ENCODE data around the gene FAM174C. TPM values are rescaled to one million over a fixed set of nuclear protein-coding genes. Genes with fewer than 3 reads are reported as not detected.
"Not testable (repeated sequence)": the region's sequence is repeated elsewhere in the genome, so short reads cannot be mapped to it uniquely, and the experiment has no call there.

FAM174C gene
- total and polyA plus RNA-seq, 4 donors, result 21.9 to 68.8 (median 33.5) TPM

GRCh38 chr19:1241417-1242095 lies 33.8 kb upstream of the FAM174C start, which contains the start of gene ATP5F1D:
TSS of gene ATP5F1D (plus strand) at chr19:1241751. CDS start at chr19:1241851, 100 bp downstream.
- Histone ChIP-seq H3K4me3 (ENCODE audit: low read length in 2 of 2) (peak within 1 kb of the TSS; percentile 56 to 82), H3K4me1 (ENCODE audit: control insufficient read depth in 1 of 2, insufficient read depth in 2 of 2, low read length in 2 of 2) (no peaks in the 10 kb centered on the region), H3K36me3 (ENCODE audit: control insufficient read depth in 1 of 2, insufficient read depth in 2 of 2, low read length in 1 of 2) (no peaks in the 10 kb centered on the region), H3K27me3 (ENCODE audit: control insufficient read depth in 1 of 2, insufficient read depth in 2 of 2, low read length in 1 of 2) (no peaks in the 10 kb centered on the region), H3K9me3 (ENCODE audit: control insufficient read depth, low read length) (no peaks in the 10 kb centered on the region), H3K27ac (ENCODE audit: low read depth in 1 of 2, low read length in 2 of 2) (peak within 1 kb of the TSS in 1 of 2 donors; percentile 82)
- DNase-seq (peak; percentile 97 to 99), ATAC-seq (ENCODE audit: low FRiP score) (peak; percentile 75)
- WGBS, 2 donors, result 0% methylated on average over 68 to 79 of the region's 79 CpGs
- intact Hi-C loops (cut with DNase I), result no loop called here

- no peaks in the 10 kb centered on the region for H3K9me3 ChIP-seq (ENCODE audit: control insufficient read depth, low read length)
- no peaks in the 10 kb centered on the region for H3K4me1 ChIP-seq (ENCODE audit: control insufficient read depth in 1 of 2, insufficient read depth in 2 of 2, low read length in 2 of 2)
- H3K27ac ChIP-seq (ENCODE audit: low read depth in 1 of 2, low read length in 2 of 2), result peak overlapping the region in 1 of 2 donors; percentile 81
- WGBS, 2 donors, result 10 to 13% methylated on average over 30 to 33 of the region's 33 CpGs
- no peak overlapping the region for H3K4me3 ChIP-seq (ENCODE audit: low read length in 2 of 2)
- DNase-seq (peak; percentile 93 to 95), ATAC-seq (ENCODE audit: low FRiP score) (peak; percentile 68)
- H3K36me3 ChIP-seq (ENCODE audit: control insufficient read depth in 1 of 2, insufficient read depth in 2 of 2, low read length in 1 of 2), result no peaks in the 10 kb centered on the region
- intact Hi-C loops (cut with DNase I), result loop anchor here (1.0 kb wide), 1 partner anchor 23 kb away; no protein-coding TSS in a partner anchor
- peaks cover 0 to 2% of the 10 kb centered on the region in 2 donors for H3K27me3 ChIP-seq (ENCODE audit: control insufficient read depth in 1 of 2, insufficient read depth in 2 of 2, low read length in 1 of 2)
Observed at GRCh38 chr19:1243768-1244692, 31.3 kb upstream of the FAM174C start.

- DNase-seq, result peak; percentile 89 to 90
- 3 to 4% methylated on average over 29 to 31 of the region's 31 CpGs for WGBS, 2 donors
- intact Hi-C loops (cut with DNase I), result loop anchor here (1.0 kb wide), 1 partner anchor 22 kb away; no protein-coding TSS in a partner anchor
- H3K27ac ChIP-seq (ENCODE audit: low read depth in 1 of 2, low read length in 2 of 2), result peak overlapping the region in 1 of 2 donors; percentile 81
- H3K4me1 ChIP-seq (ENCODE audit: control insufficient read depth in 1 of 2, insufficient read depth in 2 of 2, low read length in 2 of 2), result no peaks in the 10 kb centered on the region
- H3K9me3 ChIP-seq (ENCODE audit: control insufficient read depth, low read length), result no peaks in the 10 kb centered on the region
- peak; percentile 0 for ATAC-seq (ENCODE audit: low FRiP score)
- no peaks in the 10 kb centered on the region for H3K36me3 ChIP-seq (ENCODE audit: control insufficient read depth in 1 of 2, insufficient read depth in 2 of 2, low read length in 1 of 2)
- H3K4me3 ChIP-seq (ENCODE audit: low read length in 2 of 2), result no peak overlapping the region
- H3K27me3 ChIP-seq (ENCODE audit: control insufficient read depth in 1 of 2, insufficient read depth in 2 of 2, low read length in 1 of 2), result peaks cover 0 to 2% of the 10 kb centered on the region in 2 donors
Observed at GRCh38 chr19:1244693-1245451, 30.5 kb upstream of the FAM174C start.

- H3K27me3 ChIP-seq (ENCODE audit: control insufficient read depth in 1 of 2, insufficient read depth in 2 of 2, low read length in 1 of 2), result peaks cover 0 to 2% of the 10 kb centered on the region in 2 donors
- no peak for ATAC-seq (ENCODE audit: low FRiP score)
- H3K9me3 ChIP-seq (ENCODE audit: control insufficient read depth, low read length), result no peaks in the 10 kb centered on the region
- intact Hi-C loops (cut with DNase I), result no loop called here
- peak overlapping the region in 1 of 2 donors; percentile 81 for H3K27ac ChIP-seq (ENCODE audit: low read depth in 1 of 2, low read length in 2 of 2)
- H3K36me3 ChIP-seq (ENCODE audit: control insufficient read depth in 1 of 2, insufficient read depth in 2 of 2, low read length in 1 of 2), result no peaks in the 10 kb centered on the region
- 42 to 45% methylated on average over 25 to 26 of the region's 26 CpGs for WGBS, 2 donors
- H3K4me1 ChIP-seq (ENCODE audit: control insufficient read depth in 1 of 2, insufficient read depth in 2 of 2, low read length in 2 of 2), result no peaks in the 10 kb centered on the region
- H3K4me3 ChIP-seq (ENCODE audit: low read length in 2 of 2), result no peak overlapping the region
- DNase-seq, result peak in 1 of 2 donors; percentile 85
Observed at GRCh38 chr19:1245494-1246264, 29.7 kb upstream of the FAM174C start.

- H3K9me3 ChIP-seq (ENCODE audit: control insufficient read depth, low read length); H3K27me3 ChIP-seq (ENCODE audit: control insufficient read depth in 1 of 2, insufficient read depth in 2 of 2, low read length in 1 of 2); H3K4me1 ChIP-seq (ENCODE audit: control insufficient read depth in 1 of 2, insufficient read depth in 2 of 2, low read length in 2 of 2); H3K4me3 ChIP-seq (ENCODE audit: low read length in 2 of 2); H3K36me3 ChIP-seq (ENCODE audit: control insufficient read depth in 1 of 2, insufficient read depth in 2 of 2, low read length in 1 of 2); intact Hi-C loops (cut with DNase I); DNase-seq; ATAC-seq (ENCODE audit: low FRiP score): not testable (repeated sequence)
- 79% methylated on average over 25 to 27 of the region's 27 CpGs for WGBS, 2 donors
- peak overlapping the region in 1 of 2 donors; percentile 34 for H3K27ac ChIP-seq (ENCODE audit: low read depth in 1 of 2, low read length in 2 of 2)
Observed at GRCh38 chr19:1246265-1247087, 28.9 kb upstream of the FAM174C start.

- no peaks in the 10 kb centered on the region for H3K36me3 ChIP-seq (ENCODE audit: control insufficient read depth in 1 of 2, insufficient read depth in 2 of 2, low read length in 1 of 2)
- H3K4me3 ChIP-seq (ENCODE audit: low read length in 2 of 2), result no peak overlapping the region
- ATAC-seq (ENCODE audit: low FRiP score) (no peak), DNase-seq (no peak)
- no peaks in the 10 kb centered on the region for H3K9me3 ChIP-seq (ENCODE audit: control insufficient read depth, low read length)
- H3K27ac ChIP-seq (ENCODE audit: low read depth in 1 of 2, low read length in 2 of 2), result peak overlapping the region; percentile 19 to 91
- H3K27me3 ChIP-seq (ENCODE audit: control insufficient read depth in 1 of 2, insufficient read depth in 2 of 2, low read length in 1 of 2), result peaks cover 0 to 2% of the 10 kb centered on the region in 2 donors
- intact Hi-C loops (cut with DNase I), result loop anchor here in 1 of 2 donors (1.0 kb wide), 1 partner anchor 19 kb away; no protein-coding TSS in a partner anchor
- 54 to 63% methylated on average over 8 of the region's 8 CpGs for WGBS, 2 donors
- H3K4me1 ChIP-seq (ENCODE audit: control insufficient read depth in 1 of 2, insufficient read depth in 2 of 2, low read length in 2 of 2), result no peaks in the 10 kb centered on the region
Observed at GRCh38 chr19:1247748-1248138, 27.6 kb upstream of the FAM174C start.

- H3K27ac ChIP-seq (ENCODE audit: low read depth in 1 of 2, low read length in 2 of 2), result peak within 1 kb of the TSS; percentile 92 to 98
- ATAC-seq (ENCODE audit: low FRiP score), result peak; percentile 49
- H3K4me3 ChIP-seq (ENCODE audit: low read length in 2 of 2), result peak within 1 kb of the TSS; percentile 45 to 84
- H3K9me3 ChIP-seq (ENCODE audit: control insufficient read depth, low read length), result no peaks in the 10 kb centered on the region
- no peaks in the 10 kb centered on the region for H3K36me3 ChIP-seq (ENCODE audit: control insufficient read depth in 1 of 2, insufficient read depth in 2 of 2, low read length in 1 of 2)
- H3K27me3 ChIP-seq (ENCODE audit: control insufficient read depth in 1 of 2, insufficient read depth in 2 of 2, low read length in 1 of 2), result peaks cover 0 to 2% of the 10 kb centered on the region in 2 donors
- no peaks in the 10 kb centered on the region for H3K4me1 ChIP-seq (ENCODE audit: control insufficient read depth in 1 of 2, insufficient read depth in 2 of 2, low read length in 2 of 2)
- intact Hi-C loops (cut with DNase I), result loop anchor here in 1 of 2 donors (1.0 kb wide), 1 partner anchor 18 kb away; no protein-coding TSS in a partner anchor
- 1% methylated on average over 54 to 60 of the region's 60 CpGs for WGBS, 2 donors
- peak; percentile 91 to 95 for DNase-seq
Observed at GRCh38 chr19:1248139-1248785, 27.1 kb upstream of the FAM174C start, which contains the start of gene MIDN. TSS of gene MIDN (plus strand) at chr19:1248583. CDS start at chr19:1250297, 1,714 bp downstream.
